AG20443 (cell line): ENCODE results near the gene PRPF38A.

ENCODE experiments used
- DNase-seq: peaks from one replicate; pipeline ENCODE4 v3.0.0; 2012; ENCODE audit warnings: low spot score, mixed read lengths

PRPF38A gene

GRCh38 chr1:52461821-52462220, 57.4 kb downstream of the PRPF38A start:
- no peak for DNase-seq

- DNase-seq: no peak
Measured at GRCh38 chr1:52463891-52464290, 59.5 kb downstream of the PRPF38A start.

- DNase-seq: no peak
Measured at GRCh38 chr1:52469108-52469507, 64.7 kb downstream of the PRPF38A start.
